Adrenal gland (tissue), 12 donors: ENCODE data around the gene MGRN1. TPM values are rescaled to one million over a fixed set of nuclear protein-coding genes. Genes with fewer than 3 reads are reported as not detected.

Source experiments
- DNase-seq, 7 donors: peaks; one replicate each; pipeline ENCODE4 v3.0.0-alpha.2; 2019 to 2020
- H3K27ac ChIP-seq, 5 donors: fragments of 200-600 bp; sonication (generic) in 4 of 5; 1 replicate in 3 of 5; 2 replicates in 2 of 5; pipeline versions ENCODE4 v1.5.1 to v1.8.0; 2016 to 2020; ENCODE audit warnings: mild to moderate bottlenecking in 1 of 5
- H3K27me3 ChIP-seq: fragments of 200-600 bp; 2 replicates; pipeline ENCODE4 v1.8.0; 2021
- H3K36me3 ChIP-seq, 2 donors: fragments of 200-600 bp; replicated peaks in 1 of 2; 1 replicate in 1 of 2; 2 replicates in 1 of 2; pipeline versions ENCODE4 v1.5.1 to v1.8.0; 2018 to 2022
- H3K4me1 ChIP-seq, 2 donors: fragments of 200-600 bp; replicated peaks in 1 of 2; 1 replicate in 1 of 2; 2 replicates in 1 of 2; pipeline versions ENCODE4 v1.5.1 to v1.8.0; 2018 to 2021
- H3K4me3 ChIP-seq, 4 donors: fragments of 200-600 bp; sonication (generic) in 3 of 4; one replicate each; pipeline ENCODE4 v1.5.1; 2016 to 2018
- H3K9me3 ChIP-seq, 3 donors: fragments of 200-600 bp; sonication (generic) in 1 of 3; replicated peaks in 1 of 3; 1 replicate in 2 of 3; 2 replicates in 1 of 3; pipeline versions ENCODE4 v1.5.1 to v1.8.0; 2016 to 2021
- CTCF ChIP-seq, 6 experiments: fragments of 450-650 bp in 4 of 6; fragments of 200-600 bp in 2 of 6; sonication (generic) in 1 of 6; IDR thresholded peaks; 1 replicate in 5 of 6; 2 replicates in 1 of 6; pipeline versions ENCODE4 v1.5.1 to v1.8.0; 2016 to 2021; ENCODE audit warnings: antibody characterized with exemption in 6 of 6, mild to moderate bottlenecking in 2 of 6, moderate library complexity in 1 of 6
- POLR2A ChIP-seq, 2 donors: fragments of 450-650 bp; IDR thresholded peaks; one replicate each; pipeline ENCODE4 v1.6.1; 2017; ENCODE audit warnings: antibody characterized with exemption in 2 of 2, mild to moderate bottlenecking in 2 of 2, moderate library complexity in 1 of 2
- WGBS, 4 donors: extraction: QIAGEN DNeasy Blood & Tissue Kit in 2 of 4; methylation state at CpG; one replicate each; pipeline versions ENCODE4 v1.1.5 to v1.1.7; 2013 to 2017; 5-methylcytosine and 5-hydroxymethylcytosine counted together
- intact Hi-C, 2 donors: fragments of 100-400 bp; cut with DNase I; formaldehyde crosslinking; loops; one replicate each; pipeline versions ENCODE4 v1.14.1 to v1.15.0; 2022 to 2023
- polyA plus RNA-seq, 3 donors: library from polyadenylated mRNA; stranded (reverse); fragments of 200-250 nt in 2 of 3; fragments of 350-450 nt in 1 of 3; fragmentation: Illumina TruSeq in 1 of 3; extraction: RNeasy Lipid Tissue Mini Kit (QIAGEN cat#74804) in 1 of 3; gene quantifications; one replicate each; pipeline ENCODE4 v1.2.3, GENCODE V29; 2013 to 2014
- total RNA-seq, 9 donors: library from RNA; depleted of rRNA in 4 of 9; stranded (reverse); fragments of >200 nt in 4 of 9; fragments of 120-200 nt in 1 of 9; fragmentation: NEBNext Ultra II Directional in 1 of 9; extraction: Animal tissue kit (Norgen Biotek cat#: 25700) in 1 of 9; gene quantifications; one replicate each; pipeline versions ENCODE4 v1.1.0 to v1.2.4, GENCODE V29; 2013 to 2023
- donor health status: healthy with polysubstance abuse.
- donor health status: Bipolar disorder and iron deficiency.
- donor health status: DM: yes; HTN: yes; CAD: no.
- donor health status: DM: no; HTN: no; CAD: no.
- donor health status: DM: no; HTN: no; CAD: no.
- donor health status: DM: yes; HTN: yes; CAD: no.

Gene MGRN1
- total and polyA plus RNA-seq, 12 donors: 17.5 to 94.1 (median 58.4) TPM

GRCh38 chr16:4593086-4593485 lies 31.5 kb upstream of the MGRN1 start:
- Histone ChIP-seq H3K27ac (no peak overlapping the region), H3K9me3 (no peaks in the 10 kb centered on the region), H3K27me3 (no peaks in the 10 kb centered on the region), H3K4me3 (no peak overlapping the region), H3K36me3 (no peaks in the 10 kb centered on the region), H3K4me1 (no peaks in the 10 kb centered on the region)
- DNase-seq: no peak
- intact Hi-C loops: no loop called here
- TF ChIP-seq CTCF (IDR thresholded peaks at IDR 0.05): no peak
- no peak for TF ChIP-seq POLR2A (IDR thresholded peaks at IDR 0.05)
- WGBS, 4 donors: 70 to 76% (median 75%) methylated on average over 13 to 16 of the region's 16 CpGs

GRCh38 chr16:4594433-4595410 lies 29.9 kb upstream of the MGRN1 start:
- intact Hi-C loops: no loop called here
- H3K4me3 ChIP-seq: no peak overlapping the region
- no peaks in the 10 kb centered on the region for H3K36me3 ChIP-seq
- H3K4me1 ChIP-seq: no peaks in the 10 kb centered on the region
- H3K27ac ChIP-seq: no peak overlapping the region
- no peak for DNase-seq
- TF ChIP-seq CTCF (IDR thresholded peaks at IDR 0.05): no peak
- TF ChIP-seq POLR2A (IDR thresholded peaks at IDR 0.05): no peak
- H3K9me3 ChIP-seq: no peaks in the 10 kb centered on the region
- H3K27me3 ChIP-seq: no peaks in the 10 kb centered on the region
- 82 to 92% (median 87%) methylated on average over 28 to 38 of the region's 38 CpGs for WGBS, 4 donors

GRCh38 chr16:4597174-4597573 lies 27.5 kb upstream of the MGRN1 start:
- DNase-seq: no peak
- no peaks in the 10 kb centered on the region for H3K9me3 ChIP-seq
- WGBS, 4 donors: 61 to 77% (median 68%) methylated on average over 5 to 9 of the region's 9 CpGs
- H3K4me1 ChIP-seq: peaks cover 0 to 11% of the 10 kb centered on the region in 2 donors
- no peak overlapping the region for H3K27ac ChIP-seq
- no peaks in the 10 kb centered on the region for H3K27me3 ChIP-seq
- TF ChIP-seq POLR2A (IDR thresholded peaks at IDR 0.05) (no peak), CTCF (IDR thresholded peaks at IDR 0.05) (no peak)
- H3K36me3 ChIP-seq: no peaks in the 10 kb centered on the region
- intact Hi-C loops: no loop called here
- H3K4me3 ChIP-seq: no peak overlapping the region

GRCh38 chr16:4599037-4599436 lies 25.6 kb upstream of the MGRN1 start:
- WGBS, 4 donors: 85 to 93% (median 90%) methylated on average over 10 of the region's 10 CpGs
- DNase-seq: no peak
- intact Hi-C loops: no loop called here
- Histone ChIP-seq H3K27ac (no peak overlapping the region), H3K4me1 (peaks cover 0 to 11% of the 10 kb centered on the region in 2 donors), H3K4me3 (no peak overlapping the region), H3K36me3 (no peaks in the 10 kb centered on the region), H3K27me3 (no peaks in the 10 kb centered on the region), H3K9me3 (no peaks in the 10 kb centered on the region)
- TF ChIP-seq CTCF (IDR thresholded peaks at IDR 0.05): no peak
- TF ChIP-seq POLR2A (IDR thresholded peaks at IDR 0.05): no peak
